ENCODE data around the gene PTPRM. TPM values are rescaled to one million over a fixed set of nuclear protein-coding genes. Genes with fewer than 3 reads are reported as not detected.

Gene PTPRM
- total RNA-seq, 4 donors from 2014 or later = 21.4 to 41.8 (median 29.6) TPM

DNA sequence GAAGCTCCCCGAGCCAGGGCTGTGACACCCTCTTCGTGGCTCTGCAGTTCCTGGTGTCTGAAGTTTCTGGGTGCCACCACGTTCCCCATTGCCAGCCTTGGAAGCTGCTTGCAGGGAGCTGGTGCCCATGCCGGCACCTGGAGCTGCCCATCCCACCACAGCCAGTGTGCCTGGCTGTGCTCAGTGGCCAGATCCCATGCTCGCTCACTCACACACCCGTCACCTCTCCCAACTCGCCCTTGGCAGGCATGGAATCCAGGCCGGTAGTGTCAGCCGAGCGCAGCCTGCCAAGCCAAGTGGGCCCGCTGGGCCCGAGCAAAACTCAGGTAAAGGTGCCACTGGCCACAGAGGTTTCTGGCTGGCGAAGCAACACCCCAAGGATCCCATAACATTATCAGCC, 370.2 kb downstream of the PTPRM start:
- TF ChIP-seq CTCF (IDR thresholded peaks at IDR 0.05) (no peak), POLR2A (IDR thresholded peaks at IDR 0.05) (no peak)
- intact Hi-C loops (cut with DNase I; ENCODE audit: low total_unique reads) = no loop called here
- WGBS, 2 donors = 90 to 95% methylated on average over 13 of the region's 13 CpGs
- H3K4me3 ChIP-seq (ENCODE audit: low read depth, poor library complexity, severe bottlenecking) = no peak overlapping the region
- no peak for DNase-seq (ENCODE audit: low spot score in 2 of 2)

DNA sequence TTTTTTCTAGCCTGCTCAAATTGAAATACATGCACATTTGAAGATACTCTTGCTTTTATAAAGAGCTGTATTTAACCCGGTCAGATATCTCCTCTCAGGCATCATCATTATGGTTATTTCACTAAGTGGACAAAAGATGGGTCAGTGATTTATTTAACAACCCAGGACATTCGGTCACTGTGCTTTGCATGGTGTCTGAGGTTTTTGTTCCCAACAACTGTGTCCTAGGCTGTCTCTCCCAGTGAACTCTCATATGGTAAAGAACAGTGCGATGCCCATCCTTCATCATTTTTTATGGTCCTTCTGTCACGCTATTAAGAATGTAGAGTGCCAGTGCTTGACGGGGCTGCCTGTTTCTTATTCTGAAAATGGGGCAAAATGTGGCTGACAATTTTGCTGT, 372.4 kb downstream of the PTPRM start:
- H3K4me3 ChIP-seq (ENCODE audit: low read depth, poor library complexity, severe bottlenecking) = no peak overlapping the region
- intact Hi-C loops (cut with DNase I; ENCODE audit: low total_unique reads) = no loop called here
- no peak for TF ChIP-seq CTCF (IDR thresholded peaks at IDR 0.05)
- no peak for TF ChIP-seq POLR2A (IDR thresholded peaks at IDR 0.05)
- DNase-seq (ENCODE audit: low spot score in 2 of 2) = no peak
- 96 to 97% methylated on average over 5 of the region's 5 CpGs for WGBS, 2 donors

GRCh38 chr18:7940379-7940778, 373.3 kb downstream of the PTPRM start:
- no peak for DNase-seq (ENCODE audit: low spot score in 2 of 2)
- TF ChIP-seq POLR2A (IDR thresholded peaks at IDR 0.05) (no peak), CTCF (IDR thresholded peaks at IDR 0.05) (no peak)
- 72 to 86% methylated on average over 5 of the region's 5 CpGs for WGBS, 2 donors
- intact Hi-C loops (cut with DNase I; ENCODE audit: low total_unique reads) = no loop called here
- no peak overlapping the region for H3K4me3 ChIP-seq (ENCODE audit: low read depth, poor library complexity, severe bottlenecking)

DNA sequence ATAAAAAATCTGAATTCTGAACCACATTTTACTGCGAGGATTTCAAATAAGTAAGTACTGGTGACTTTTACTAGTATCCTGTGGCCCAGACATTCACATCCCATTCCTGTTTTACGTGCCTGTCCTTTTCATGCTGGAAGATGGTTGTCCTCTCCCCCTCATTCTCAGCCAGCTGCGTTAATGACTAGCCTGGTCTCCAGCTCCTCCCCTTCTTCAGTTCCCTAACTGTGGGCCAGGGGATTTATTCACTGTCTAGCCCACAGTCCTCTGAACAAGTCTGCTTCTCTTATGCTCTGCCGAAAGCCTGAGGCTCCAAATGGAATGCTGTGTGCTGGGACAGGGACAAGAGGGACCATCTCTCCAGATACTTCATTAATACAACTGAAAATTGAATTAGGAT, 373.9 kb downstream of the PTPRM start:
- TF ChIP-seq CTCF (IDR thresholded peaks at IDR 0.05) = no peak
- TF ChIP-seq POLR2A (IDR thresholded peaks at IDR 0.05) = no peak
- intact Hi-C loops (cut with DNase I; ENCODE audit: low total_unique reads) = no loop called here
- no peak overlapping the region for H3K4me3 ChIP-seq (ENCODE audit: low read depth, poor library complexity, severe bottlenecking)
- 79 to 80% methylated on average over 4 of the region's 4 CpGs for WGBS, 2 donors
- no peak for DNase-seq (ENCODE audit: low spot score in 2 of 2)

DNA sequence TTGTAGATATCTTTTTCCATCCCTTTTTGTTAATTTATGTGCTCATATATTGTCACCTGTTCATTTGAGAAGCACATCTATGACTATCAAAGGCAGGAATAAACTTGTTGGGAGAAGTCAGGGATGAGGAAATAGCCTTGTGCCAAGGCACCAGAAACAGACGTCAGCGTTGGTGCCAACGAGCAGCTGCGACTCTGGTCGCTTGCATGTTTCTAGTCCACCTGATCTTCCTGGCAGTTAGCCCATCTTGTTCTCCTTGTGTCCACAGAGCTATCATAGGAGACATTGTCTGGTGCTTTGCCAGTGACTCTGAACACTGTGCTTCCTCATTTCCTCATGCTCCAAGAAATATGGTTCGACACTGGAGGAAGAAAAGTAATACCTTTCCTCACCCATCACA, 374.4 kb downstream of the PTPRM start:
- 49 to 51% methylated on average over 6 of the region's 6 CpGs for WGBS, 2 donors
- H3K4me3 ChIP-seq (ENCODE audit: low read depth, poor library complexity, severe bottlenecking) = no peak overlapping the region
- TF ChIP-seq POLR2A (IDR thresholded peaks at IDR 0.05) (no peak), CTCF (IDR thresholded peaks at IDR 0.05) (no peak)
- intact Hi-C loops (cut with DNase I; ENCODE audit: low total_unique reads) = no loop called here
- DNase-seq (ENCODE audit: low spot score in 2 of 2) = no peak

DNA sequence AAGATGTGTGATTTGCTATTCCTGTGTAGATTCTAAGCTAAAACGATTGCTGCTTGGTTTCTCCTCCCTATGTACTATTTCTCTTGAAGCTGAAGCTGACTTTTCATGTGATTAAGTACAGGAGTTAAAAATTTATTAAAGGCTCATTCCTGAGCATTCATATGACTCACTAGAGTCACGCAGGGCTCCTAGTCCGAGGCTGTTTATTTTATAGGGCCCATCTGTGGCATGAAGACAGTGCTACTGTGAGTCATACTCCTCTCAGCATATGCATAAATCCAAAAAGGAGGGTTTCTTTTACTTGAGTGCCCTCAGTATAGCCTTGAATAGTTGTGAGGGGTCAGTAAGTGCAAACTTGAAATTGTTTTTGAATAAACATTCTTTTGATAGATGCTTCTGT, 378.8 kb downstream of the PTPRM start:
- intact Hi-C loops (cut with DNase I; ENCODE audit: low total_unique reads) = no loop called here
- DNase-seq (ENCODE audit: low spot score in 2 of 2) = no peak

More for the DNA sequence above, 378.8 kb downstream of the PTPRM start:
- no peak for TF ChIP-seq CTCF (IDR thresholded peaks at IDR 0.05)
- no peak for TF ChIP-seq POLR2A (IDR thresholded peaks at IDR 0.05)
- H3K4me3 ChIP-seq (ENCODE audit: low read depth, poor library complexity, severe bottlenecking) = no peak overlapping the region
- WGBS, 2 donors = 24 to 38% methylated on average over 3 of the region's 3 CpGs

All from lower leg skin (tissue), 4 donors.